ENCODE data around the gene SPANXD.
"Not testable (repeated sequence)": the region's sequence is repeated elsewhere in the genome, so short reads cannot be mapped to it uniquely, and the experiment has no call there.

SPANXD gene

GRCh38 chrX:141698639-141699038 is at the start of gene SPANXD:
Gene SPANXD (minus strand): TSS chrX:141698739. CDS start chrX:141698405, 334 bp downstream.
- not testable (repeated sequence) for DNase-seq

- no peak for DNase-seq
Observed at GRCh38 chrX:141742666-141743065, 44.1 kb upstream of the SPANXD start.

- no peak for DNase-seq
Observed at GRCh38 chrX:141736656-141737055, 38.1 kb upstream of the SPANXD start.

GRCh38 chrX:141733371-141733770 is 34.8 kb upstream of the SPANXD start:
- DNase-seq, result no peak

GRCh38 chrX:141732031-141732430 is 33.5 kb upstream of the SPANXD start:
- DNase-seq, result no peak

- no peak for DNase-seq
Observed at GRCh38 chrX:141724186-141724585, 25.6 kb upstream of the SPANXD start.

- no peak for DNase-seq
Observed at GRCh38 chrX:141714680-141715079, 16.1 kb upstream of the SPANXD start.

GRCh38 chrX:141701072-141701471 is 2.5 kb upstream of the SPANXD start:
- no peak for DNase-seq

GRCh38 chrX:141673946-141674345 is 24.6 kb downstream of the SPANXD start:
- no peak for DNase-seq

GRCh38 chrX:141669689-141670088 is 28.9 kb downstream of the SPANXD start:
- DNase-seq, result no peak

GRCh38 chrX:141668371-141668770 is 30.2 kb downstream of the SPANXD start:
- DNase-seq, result no peak

GRCh38 chrX:141662781-141663180 is 35.8 kb downstream of the SPANXD start:
- DNase-seq, result no peak

GRCh38 chrX:141652286-141652685 is 46.3 kb downstream of the SPANXD start:
- no peak for DNase-seq
